Stimulated activated CD8-positive, alpha-beta memory T cell treated with anti-CD3 and anti-CD28 coated beads, Interleukin-4, amount 100 ng/mL, for 1 hour (primary cell): ENCODE measurements around the gene LONRF2.
"Not testable (repeated sequence)": the region's sequence is repeated elsewhere in the genome, so short reads cannot be mapped to it uniquely, and the experiment has no call there.

Experiments used
- DNase-seq, 2 donors: peaks; one replicate each; pipeline ENCODE4 v3.0.0-alpha.2; 2020; ENCODE audit warnings: low read depth in 2 of 2, low spot score in 1 of 2

The LONRF2 gene

GRCh38 chr2:100256416-100256815 lies 65.9 kb downstream of the LONRF2 start:
- no peak for DNase-seq

GRCh38 chr2:100254646-100255210 lies 67.6 kb downstream of the LONRF2 start:
- no peak for DNase-seq

GRCh38 chr2:100253786-100254185 lies 68.5 kb downstream of the LONRF2 start:
- DNase-seq = no peak

DNA sequence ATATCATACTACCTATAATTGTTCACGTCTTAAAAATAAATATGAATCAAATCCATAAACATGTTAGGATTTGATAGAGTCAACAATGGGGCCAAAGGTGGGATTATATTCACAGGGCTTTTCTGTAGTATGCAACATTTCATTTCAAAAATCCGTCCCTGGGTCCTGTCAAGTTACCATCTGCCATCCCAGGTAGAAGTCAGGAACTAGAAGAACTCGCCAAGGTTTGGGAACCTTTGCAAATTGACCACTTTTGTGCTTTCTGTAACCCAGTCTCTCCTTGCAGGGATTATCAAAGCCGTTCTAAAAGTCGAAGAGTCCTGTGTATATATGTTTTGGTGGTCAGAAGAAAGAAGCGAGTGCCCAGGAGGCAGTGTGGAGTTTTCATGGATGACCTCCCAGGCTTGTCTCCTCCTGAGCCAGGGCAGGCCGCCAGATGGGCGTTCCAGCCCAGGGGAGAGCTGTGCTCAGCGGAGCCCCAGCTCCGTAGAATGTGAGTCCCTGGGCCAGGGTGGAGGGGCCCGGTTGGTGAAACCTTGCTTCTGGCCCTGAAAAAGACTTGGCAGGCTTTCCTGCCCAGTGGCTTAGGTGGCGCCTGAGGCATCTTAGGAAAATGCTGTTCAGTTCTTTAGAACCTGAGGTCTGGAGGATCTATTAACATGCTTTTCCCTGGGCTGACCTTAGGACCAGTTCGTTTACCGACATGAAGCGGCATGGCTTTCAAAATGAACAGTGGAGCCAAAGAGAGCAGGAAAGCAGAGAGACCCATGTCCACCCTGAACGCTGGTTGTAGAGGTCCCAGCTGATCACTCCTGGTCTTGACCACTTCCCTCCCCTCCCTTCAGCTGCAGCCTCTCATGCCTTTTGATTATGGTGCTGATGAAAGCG lies 69.2 kb downstream of the LONRF2 start:
- DNase-seq = no peak

- no peak for DNase-seq
These were observed 71.7 kb downstream of the LONRF2 start for GRCh38 chr2:100250645-100251044.

DNA sequence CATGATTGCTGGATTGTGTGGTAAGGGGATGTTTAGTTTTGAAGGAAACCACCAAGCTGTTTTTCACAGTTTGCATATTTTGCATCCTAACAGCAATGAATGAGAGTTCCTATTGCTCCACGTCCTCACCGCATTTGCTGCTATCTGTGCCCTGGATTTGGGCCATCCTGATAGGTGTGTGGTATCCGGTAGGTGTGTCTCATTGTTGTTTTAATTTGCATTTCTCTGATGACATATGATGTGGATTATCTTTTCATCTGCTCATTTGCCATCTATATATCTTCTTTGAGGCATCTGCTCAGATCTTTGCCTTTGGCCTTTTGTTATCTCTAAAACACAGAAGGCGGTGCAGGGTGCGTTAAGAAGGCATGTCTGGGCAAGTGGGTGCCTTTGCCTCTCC lies 73.3 kb downstream of the LONRF2 start:
- DNase-seq = no peak

DNA sequence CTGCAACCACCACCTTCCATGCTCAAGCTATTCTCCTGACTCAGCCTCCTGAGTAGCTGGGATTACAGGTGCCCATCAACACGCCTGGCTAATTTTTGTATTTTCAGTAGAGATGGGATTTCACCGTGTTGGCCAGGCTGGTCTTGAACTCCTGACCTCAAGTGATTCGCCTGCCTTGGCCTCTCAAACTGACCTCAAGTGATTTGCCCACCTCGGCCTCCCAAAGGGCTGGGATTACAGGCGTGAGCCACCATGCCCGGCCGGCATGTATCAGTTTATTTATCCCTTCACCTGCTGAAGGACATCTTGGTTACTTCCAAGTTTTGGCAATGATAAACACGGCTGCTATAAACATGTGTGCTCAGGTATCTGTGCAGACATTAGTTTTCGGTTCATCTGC lies 73.7 kb downstream of the LONRF2 start:
- not testable (repeated sequence) for DNase-seq

- DNase-seq = no peak
These were observed 74.3 kb downstream of the LONRF2 start for GRCh38 chr2:100248044-100248330.

GRCh38 chr2:100247256-100248043 lies 74.9 kb downstream of the LONRF2 start:
- no peak for DNase-seq

- no peak for DNase-seq
These were observed 75.8 kb downstream of the LONRF2 start for GRCh38 chr2:100246163-100247145.

- no peak for DNase-seq
These were observed 76.6 kb downstream of the LONRF2 start for GRCh38 chr2:100245681-100246080.

GRCh38 chr2:100244881-100245605 lies 77.3 kb downstream of the LONRF2 start:
- DNase-seq = no peak

- no peak for DNase-seq
These were observed 78.7 kb downstream of the LONRF2 start for GRCh38 chr2:100243631-100244030.

GRCh38 chr2:100242891-100243619 lies 79.2 kb downstream of the LONRF2 start:
- DNase-seq = no peak

GRCh38 chr2:100242476-100242875 lies 79.8 kb downstream of the LONRF2 start:
- DNase-seq = no peak

DNA sequence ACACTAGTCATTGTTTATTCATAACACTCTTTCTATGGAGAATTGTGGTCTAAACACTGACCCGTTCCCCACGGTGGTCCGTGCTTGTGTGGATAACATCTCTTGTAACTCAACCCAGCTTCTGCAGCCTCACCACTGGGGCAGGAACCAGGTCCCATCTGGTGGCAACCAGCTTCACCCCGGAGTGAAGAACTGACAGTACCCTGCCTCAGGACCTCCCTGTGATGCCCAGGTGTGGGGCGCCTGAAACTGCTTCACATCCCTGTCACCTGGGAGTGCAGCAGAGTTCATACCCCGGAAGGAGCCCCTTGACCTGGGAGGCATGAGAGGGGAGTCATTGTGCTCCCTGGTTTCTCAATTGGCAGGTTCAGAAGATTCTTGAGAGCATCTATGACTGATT lies 81.1 kb downstream of the LONRF2 start:
- DNase-seq = no peak

DNA sequence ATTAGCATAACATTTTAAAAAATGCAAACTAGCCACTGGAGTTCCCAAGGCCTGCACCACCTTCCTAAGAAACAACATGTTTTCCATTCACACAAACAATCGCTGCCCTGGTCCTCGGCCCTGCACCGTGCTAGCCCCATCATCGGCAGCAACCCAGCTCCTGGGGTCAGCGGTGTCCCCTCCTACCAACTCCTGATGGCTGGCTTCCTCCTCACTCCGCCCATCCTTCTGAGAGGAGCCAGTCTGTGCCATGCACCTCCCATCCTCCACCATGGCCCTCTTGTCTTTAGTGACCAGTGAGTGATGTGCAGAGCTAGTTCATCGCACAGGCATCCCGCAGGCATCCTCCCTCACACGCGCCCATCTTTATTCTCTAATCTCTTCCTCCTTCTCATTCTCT lies 81.9 kb downstream of the LONRF2 start:
- DNase-seq = no peak

DNA sequence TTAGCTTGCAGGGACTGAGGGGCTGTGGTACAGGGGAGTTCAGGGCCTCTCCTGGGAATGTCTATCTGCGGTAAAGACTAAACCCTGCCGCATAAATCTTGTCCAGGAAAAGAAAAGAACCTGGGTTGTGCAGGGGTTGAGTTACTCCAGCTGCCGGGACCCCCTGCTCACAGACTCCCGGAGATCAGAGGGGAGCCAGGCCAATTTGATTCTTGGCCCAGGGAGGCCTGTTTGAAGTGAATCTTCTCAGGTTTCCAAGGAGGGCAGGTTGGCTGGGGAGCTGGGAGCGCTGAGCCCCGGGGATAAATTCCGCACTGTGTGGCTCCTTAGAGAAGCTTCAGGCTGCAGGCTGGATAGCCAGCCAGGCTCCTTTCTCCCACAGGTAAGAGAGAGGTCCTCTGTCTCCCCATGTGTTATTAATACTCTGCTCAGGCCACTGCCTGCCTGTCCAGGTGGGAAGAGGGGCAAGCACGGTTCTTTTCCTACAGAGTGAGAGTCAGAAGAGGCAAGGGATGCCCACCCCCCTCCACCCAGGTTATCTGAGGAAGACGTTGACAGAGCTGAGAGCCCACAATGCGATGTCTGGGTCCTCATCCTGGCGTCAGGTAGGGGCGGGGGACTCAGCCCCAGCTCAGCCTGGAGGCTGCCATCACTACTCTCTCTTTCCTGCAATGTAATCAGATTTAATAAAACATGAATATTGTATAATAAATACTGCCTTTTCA lies 82.7 kb downstream of the LONRF2 start:
- no peak for DNase-seq

DNA sequence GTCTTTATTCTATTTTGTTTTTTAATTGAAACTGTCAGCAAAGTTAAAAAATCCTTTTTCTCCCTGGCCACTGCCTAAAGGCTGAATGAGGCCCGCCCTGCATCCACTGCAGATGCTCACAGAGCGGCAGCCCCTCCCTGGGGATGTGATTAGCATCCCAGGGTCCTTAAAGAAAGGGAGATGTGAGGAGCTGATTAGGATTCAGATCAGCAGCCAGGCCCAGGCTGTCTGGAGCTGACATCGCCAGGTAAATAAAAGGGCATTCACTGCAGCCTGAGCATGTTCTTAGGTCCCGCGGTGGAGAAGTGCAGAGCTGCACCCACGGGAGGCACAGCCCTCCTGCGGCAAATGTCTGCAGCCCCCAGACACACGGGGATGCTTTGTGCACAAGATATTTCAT lies 83.8 kb downstream of the LONRF2 start:
- no peak for DNase-seq
